Pancreas (tissue), 10 donors: ENCODE measurements around the gene CHMP2B. TPM values are rescaled to one million over a fixed set of nuclear protein-coding genes. Genes with fewer than 3 reads are reported as not detected.

Experiments used
- ATAC-seq, 4 donors: fragments of 200-7000 bp; cut with Tn5 transposase; one replicate each; pipeline versions ENCODE4 v1.8.0 to v1.9.1; 2020; ENCODE audit warnings: mild to moderate bottlenecking in 4 of 4, moderate library complexity in 4 of 4
- DNase-seq, 6 donors: peaks; one replicate each; pipeline ENCODE4 v3.0.0-alpha.2; 2020
- FAIRE-seq: peaks from 2 replicates; lab custom pipeline; 2012; peaks lifted over from hg19 to GRCh38; lab: Jason Lieb, UNC
- H3K27ac ChIP-seq, 4 donors: fragments of 200-600 bp; sonication (generic); 1 replicate in 3 of 4; 2 replicates in 1 of 4; pipeline versions ENCODE4 v1.5.0 to v1.8.0; 2020
- H3K27me3 ChIP-seq, 4 donors: fragments of 200-600 bp; one replicate each; pipeline ENCODE4 v1.8.0; 2021
- H3K36me3 ChIP-seq, 3 donors: fragments of 200-600 bp; sonication (generic) in 1 of 3; one replicate each; pipeline versions ENCODE4 v1.5.0 to v1.8.0; 2020 to 2021
- H3K4me1 ChIP-seq, 3 donors: fragments of 200-600 bp; one replicate each; pipeline ENCODE4 v1.8.0; 2021
- H3K4me3 ChIP-seq, 4 donors: fragments of 200-600 bp; sonication (generic) in 2 of 4; one replicate each; pipeline versions ENCODE4 v1.5.0 to v1.8.0; 2020 to 2021
- H3K9me3 ChIP-seq, 4 donors: fragments of 200-600 bp; one replicate each; pipeline ENCODE4 v1.8.0; 2021
- CTCF ChIP-seq, 4 donors: fragments of 200-600 bp; sonication (generic) in 3 of 4; IDR thresholded peaks; one replicate each; pipeline versions ENCODE4 v1.5.0 to v1.8.0; 2021; ENCODE audit warnings: antibody characterized with exemption in 4 of 4
- WGBS, 2 donors: extraction: QIAGEN DNeasy Blood & Tissue Kit; methylation state at CpG; one replicate each; pipeline ENCODE4 v1.1.7; 2013; 5-methylcytosine and 5-hydroxymethylcytosine counted together
- intact Hi-C, 3 donors: fragments of 100-400 bp; cut with DNase I; formaldehyde crosslinking; loops; one replicate each; pipeline versions ENCODE4 v1.11.1 to v1.14.2; 2022
- polyA plus RNA-seq, 2 donors: library from polyadenylated mRNA; stranded (reverse); fragments of 200-250 nt; gene quantifications; one replicate each; pipeline ENCODE4 v1.2.3, GENCODE V29; 2013
- total RNA-seq, 6 donors: library from RNA; stranded (reverse); fragmentation: NEBNext Ultra II Directional in 4 of 6; extraction: Animal tissue kit (Norgen Biotek cat#: 25700) in 4 of 6; gene quantifications; one replicate each; pipeline versions ENCODE4 v1.2.1 to v1.2.4, GENCODE V29; 2021 to 2023
- donor health status: healthy with polysubstance abuse.
- donor health status: DM: no; HTN: no; CAD: no; lungs with moderate emphysema.
- donor health status: DM: no; HTN: no; CAD: no.
- donor health status: control.
- donor health status: control.
- donor health status: Bipolar disorder and iron deficiency.
- donor health status: DM: yes; HTN: yes; CAD: no.
- donor health status: DM: no; HTN: no; CAD: no.
- donor health status: DM: no; HTN: no; CAD: no.
- donor health status: DM: yes; HTN: yes; CAD: no.

CHMP2B gene
- total and polyA plus RNA-seq, 8 donors: 10.3 to 29.0 (median 21.7) TPM

- no peak for ATAC-seq
- FAIRE-seq: no peak
- no peaks in the 10 kb centered on the region for H3K36me3 ChIP-seq
- H3K27ac ChIP-seq: no peak overlapping the region
- TF ChIP-seq CTCF (IDR thresholded peaks at IDR 0.05): no peak
- intact Hi-C loops: no loop called here
- no peaks in the 10 kb centered on the region for H3K27me3 ChIP-seq
- WGBS, 2 donors: 91 to 96% methylated on average over 2 of the region's 2 CpGs
- no peaks in the 10 kb centered on the region for H3K9me3 ChIP-seq
- H3K4me1 ChIP-seq: no peaks in the 10 kb centered on the region
- H3K4me3 ChIP-seq: no peak overlapping the region
- DNase-seq: no peak
Observed at GRCh38 chr3:87219611-87220010, 7.5 kb upstream of the CHMP2B start.

- peak in 4 of 6 donors; percentile 5 to 40 (median 22) for DNase-seq
- no peak overlapping the region for H3K27ac ChIP-seq
- whole genome bisulfite sequencing, 2 donors: 16 to 23% methylated on average over 5 of the region's 5 CpGs
- no peak for ATAC-seq
- TF ChIP-seq CTCF (IDR thresholded peaks at IDR 0.05): no peak
- no peaks in the 10 kb centered on the region for H3K27me3 ChIP-seq
- intact Hi-C loops: no loop called here
- FAIRE-seq: no peak
- no peak overlapping the region for H3K4me3 ChIP-seq
- H3K36me3 ChIP-seq: no peaks in the 10 kb centered on the region
- H3K9me3 ChIP-seq: no peaks in the 10 kb centered on the region
- H3K4me1 ChIP-seq: peaks cover 16 to 18% (median 16%) of the 10 kb centered on the region in 3 donors
Observed at GRCh38 chr3:87225659-87226058, 1.4 kb upstream of the CHMP2B start.

- ATAC-seq: peak in 1 of 4 donors; percentile 4
- no peaks in the 10 kb centered on the region for H3K36me3 ChIP-seq
- no peaks in the 10 kb centered on the region for H3K27me3 ChIP-seq
- H3K27ac ChIP-seq: peak overlapping the region; percentile 98 to 100 (median 99)
- peaks cover 16 to 27% (median 18%) of the 10 kb centered on the region in 3 donors for H3K4me1 ChIP-seq
- H3K9me3 ChIP-seq: no peaks in the 10 kb centered on the region
- TF ChIP-seq CTCF (IDR thresholded peaks at IDR 0.05): no peak
- DNase-seq: no peak
- intact Hi-C loops: no loop called here
- 0% methylated on average over 3 of the region's 3 CpGs for WGBS, 2 donors
- H3K4me3 ChIP-seq: peak overlapping the region; percentile 76 to 92 (median 87)
- no peak for FAIRE-seq
Observed at GRCh38 chr3:87227835-87228144, 681 bp downstream of the CHMP2B start.

- FAIRE-seq: no peak
- peak overlapping the region in 3 of 4 donors; percentile 84 to 92 (median 90) for H3K4me3 ChIP-seq
- H3K4me1 ChIP-seq: peaks cover 16 to 31% (median 22%) of the 10 kb centered on the region in 3 donors
- intact Hi-C loops: no loop called here
- ATAC-seq: no peak
- no peak for DNase-seq
- H3K27ac ChIP-seq: peak overlapping the region in 1 of 4 donors; percentile 100
- TF ChIP-seq CTCF (IDR thresholded peaks at IDR 0.05): no peak
- no peaks in the 10 kb centered on the region for H3K9me3 ChIP-seq
- H3K27me3 ChIP-seq: no peaks in the 10 kb centered on the region
- WGBS, 2 donors: 5 to 8% methylated on average over 1 of the region's 1 CpG
- H3K36me3 ChIP-seq: no peaks in the 10 kb centered on the region
Observed at GRCh38 chr3:87228316-87228715, 1.2 kb downstream of the CHMP2B start.

GRCh38 chr3:87229113-87229512, 2.0 kb downstream of the CHMP2B start:
- no peak for TF ChIP-seq CTCF (IDR thresholded peaks at IDR 0.05)
- no peak for FAIRE-seq
- intact Hi-C loops: no loop called here
- Histone ChIP-seq H3K4me3 (peak overlapping the region in 2 of 4 donors; percentile 84 to 90), H3K36me3 (no peaks in the 10 kb centered on the region), H3K9me3 (no peaks in the 10 kb centered on the region), H3K27me3 (no peaks in the 10 kb centered on the region), H3K27ac (no peak overlapping the region), H3K4me1 (peaks cover 16 to 39% (median 24%) of the 10 kb centered on the region in 3 donors)
- WGBS, 2 donors: 23% methylated on average over 1 of the region's 1 CpG
- ATAC-seq: no peak
- DNase-seq: no peak
